GM19025 (cell line): ENCODE measurements around the gene RFX1.
"Not testable (repeated sequence)": the region's sequence is repeated elsewhere in the genome, so short reads cannot be mapped to it uniquely, and the experiment has no call there.

ENCODE experiments used
- ATAC-seq: cut with Tn5 transposase; IDR thresholded peaks from one replicate; pipeline ENCODE4 v1.9.1; 2021; ENCODE audit warnings: mild to moderate bottlenecking, low read depth, moderate library complexity; ENCODE audit not compliant: unreplicated experiment

Gene RFX1

DNA sequence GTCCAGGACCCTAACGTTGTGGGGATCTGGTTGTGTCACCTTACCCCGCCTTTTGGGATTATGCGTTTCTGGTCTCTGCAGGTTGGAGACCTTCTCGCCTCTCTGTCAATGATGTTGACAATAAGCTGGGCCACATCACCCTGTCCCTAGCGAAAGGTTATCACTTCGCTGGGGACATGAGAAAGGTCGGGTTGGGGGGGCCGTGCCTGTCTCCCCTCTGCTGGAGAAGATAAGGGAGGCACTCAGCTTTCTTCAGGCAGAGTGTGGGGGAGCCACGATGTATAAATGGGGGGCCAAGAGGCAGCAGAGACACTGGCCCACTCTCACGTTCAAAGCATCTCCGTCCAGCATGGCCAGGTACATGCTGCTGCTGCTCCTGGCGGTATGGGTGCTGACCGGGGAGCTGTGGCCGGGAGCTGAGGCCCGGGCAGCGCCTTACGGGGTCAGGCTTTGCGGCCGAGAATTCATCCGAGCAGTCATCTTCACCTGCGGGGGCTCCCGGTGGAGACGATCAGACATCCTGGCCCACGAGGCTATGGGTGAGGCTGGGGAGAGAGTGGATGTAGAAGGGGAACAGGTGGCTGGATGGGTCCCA lies 21.8 kb upstream of the RFX1 start, which contains the start of gene RLN3:
TSS of gene RLN3 (plus strand) at position 293 of the 595 bp plus-strand sequence. CDS start at position 350, 57 bp downstream.
- no peak for ATAC-seq

DNA sequence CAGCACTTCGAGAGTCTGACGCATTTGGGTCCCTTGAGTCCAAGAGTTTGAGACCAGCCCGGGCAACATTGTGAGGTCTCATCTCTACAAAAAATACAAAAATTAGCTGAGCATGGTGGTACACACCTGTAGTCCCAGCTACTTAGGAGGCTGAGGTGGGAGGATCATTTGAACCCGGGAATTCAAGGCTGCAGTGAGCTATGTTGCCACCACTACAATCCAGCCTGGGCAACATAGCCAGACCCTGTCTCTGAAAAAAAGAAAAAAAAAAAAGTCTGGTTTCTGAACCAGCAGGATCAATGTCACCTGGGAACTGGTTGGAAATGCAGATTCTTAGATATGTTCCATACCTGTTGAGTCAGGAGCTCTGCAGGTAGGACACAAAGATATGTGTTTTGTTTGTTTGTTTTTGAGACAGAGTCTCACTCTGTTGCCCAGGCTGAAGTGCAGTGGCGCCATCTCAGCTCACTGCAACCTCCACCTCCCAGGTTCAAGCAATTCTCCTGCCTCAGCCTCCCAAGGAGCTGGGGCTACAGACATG lies 20.6 kb upstream of the RFX1 start:
- ATAC-seq = not testable (repeated sequence)

DNA sequence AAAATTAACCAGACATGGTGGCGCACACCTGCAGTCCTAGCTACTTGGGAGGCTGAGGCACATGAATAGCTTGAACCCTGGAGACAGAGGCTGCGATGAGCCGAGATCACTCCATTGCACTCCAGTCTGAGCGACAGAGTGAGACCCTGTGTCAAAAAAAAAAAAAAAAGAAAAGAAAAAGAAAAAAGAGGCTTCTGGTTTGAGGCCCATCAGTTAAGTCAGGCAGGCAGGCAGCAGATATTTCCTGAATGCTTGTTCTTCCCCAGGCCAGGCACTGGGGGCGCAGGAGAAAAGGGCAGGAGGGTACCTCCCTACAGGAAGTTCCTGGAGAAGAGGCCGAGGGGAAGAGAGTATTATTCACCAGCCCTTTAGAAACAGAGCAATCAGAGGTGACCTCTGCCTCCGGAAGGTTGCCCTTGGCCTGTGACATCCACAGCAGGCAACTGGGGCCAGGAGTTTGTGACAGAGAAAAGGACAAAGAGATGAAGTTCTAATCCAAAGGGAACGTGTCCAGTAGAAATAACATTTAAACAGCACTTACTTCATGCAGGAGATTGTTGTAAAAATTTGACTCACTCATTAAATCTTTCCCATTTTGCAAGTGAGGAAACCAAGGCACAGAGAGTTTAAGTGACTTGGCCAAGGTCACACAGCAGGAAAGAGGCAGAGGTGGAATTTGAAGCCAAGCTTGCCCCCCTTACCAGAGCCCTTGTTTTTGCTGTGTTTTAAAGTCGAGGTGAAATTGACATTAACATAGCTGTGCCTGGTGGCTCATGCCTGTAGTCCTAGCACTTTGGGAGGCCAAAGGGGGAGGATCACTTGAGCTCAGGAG lies 17.5 kb upstream of the RFX1 start:
- no peak for ATAC-seq

DNA sequence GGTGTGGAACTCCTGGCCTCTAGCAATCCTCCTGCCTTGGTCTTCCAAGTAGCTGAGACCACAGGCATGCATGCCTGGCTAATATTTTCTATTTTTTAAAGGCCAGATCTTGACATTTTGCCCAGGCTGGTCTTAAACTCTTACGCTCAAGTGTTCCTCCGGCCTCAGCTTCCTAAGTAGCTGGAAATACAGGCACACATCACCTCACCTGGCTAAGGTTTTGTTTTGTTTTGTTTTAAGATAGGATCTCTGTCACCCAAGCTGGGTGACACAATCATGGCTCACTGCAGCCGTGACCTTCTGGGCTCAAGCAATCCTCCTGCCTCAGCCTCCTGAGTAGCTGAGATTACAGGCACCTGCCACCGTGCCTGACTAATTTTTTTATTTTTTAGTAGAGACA lies 16.3 kb upstream of the RFX1 start:
- no peak for ATAC-seq

DNA sequence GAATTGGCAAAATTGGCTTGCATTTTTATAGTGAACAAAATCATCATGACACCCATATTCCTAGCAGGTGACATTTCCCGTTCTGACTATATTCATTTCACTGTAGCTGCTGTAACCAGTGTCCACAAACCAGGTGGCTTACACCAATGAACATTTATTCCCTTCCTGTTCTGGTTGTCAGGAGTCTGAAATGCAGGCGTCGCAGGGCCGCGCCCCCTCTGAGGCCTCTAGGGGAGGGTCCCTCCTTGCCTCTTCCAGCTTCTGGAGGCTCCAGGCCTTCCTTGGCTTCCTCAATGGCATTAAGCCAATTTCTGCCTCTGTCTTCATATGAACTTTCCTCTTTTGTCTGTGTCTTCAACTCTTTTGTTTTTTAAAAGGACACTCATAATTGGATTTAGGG lies 15.4 kb upstream of the RFX1 start:
- ATAC-seq = no peak

DNA sequence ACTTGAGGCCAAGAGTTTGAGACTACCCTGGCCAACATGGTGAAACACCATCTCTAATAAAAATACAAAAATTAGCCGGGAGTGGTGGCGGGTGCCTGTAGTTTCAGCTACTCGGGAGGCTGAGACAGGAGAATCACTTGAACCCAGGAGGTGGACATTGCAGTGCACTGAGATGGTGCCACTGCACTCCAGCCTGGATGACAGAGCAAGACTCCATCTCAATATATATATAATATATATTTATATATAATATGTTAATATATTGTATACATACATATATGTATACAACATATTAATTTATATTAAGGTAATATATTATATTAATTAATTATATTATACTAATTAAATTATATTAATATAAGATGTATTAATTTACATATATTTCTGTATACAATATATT lies 13.6 kb upstream of the RFX1 start:
- not testable (repeated sequence) for ATAC-seq

DNA sequence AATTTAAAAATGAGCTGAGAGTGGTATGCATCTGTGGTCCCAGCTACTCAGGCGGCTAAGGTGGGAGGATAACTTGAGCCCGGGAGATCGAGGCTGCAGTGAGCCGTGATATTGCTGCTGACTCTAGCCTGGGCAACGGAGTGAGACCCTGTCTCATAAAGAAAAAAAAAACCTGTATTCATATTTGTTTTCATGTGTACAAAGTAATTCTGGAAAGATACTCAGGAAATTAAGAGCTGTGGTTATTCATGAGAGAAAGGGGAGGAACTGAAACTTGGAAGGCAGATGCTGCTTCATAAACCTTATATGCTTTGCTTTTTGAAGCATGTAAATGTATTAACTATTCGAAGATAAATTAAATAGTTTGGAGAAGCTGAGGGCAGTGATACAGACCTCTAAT lies 13.0 kb upstream of the RFX1 start:
- no peak for ATAC-seq

DNA sequence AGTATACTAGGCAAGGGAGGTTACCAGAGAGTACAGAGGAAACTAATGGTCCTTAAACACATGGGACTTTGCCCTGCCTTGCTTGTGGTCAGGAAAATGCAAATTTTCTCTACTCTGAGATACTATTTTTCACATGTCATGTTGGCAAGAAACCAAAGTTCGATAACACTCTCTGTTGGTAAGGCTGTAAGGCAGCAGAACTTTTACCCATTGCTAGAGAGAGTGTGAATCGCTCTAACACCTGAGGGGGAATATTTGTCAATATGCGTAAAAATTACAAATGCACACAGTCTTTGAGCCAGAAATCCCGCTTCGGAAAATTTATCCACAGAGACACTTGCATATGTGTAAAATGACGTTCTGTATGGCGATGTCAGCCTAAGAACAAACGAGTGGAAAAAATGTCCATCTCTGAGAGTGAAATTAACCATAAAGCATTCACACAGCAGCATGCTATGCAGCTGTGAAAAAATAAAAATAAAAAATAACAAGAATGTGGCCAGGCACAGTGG lies 9.5 kb upstream of the RFX1 start:
- peak; percentile 84 for ATAC-seq

DNA sequence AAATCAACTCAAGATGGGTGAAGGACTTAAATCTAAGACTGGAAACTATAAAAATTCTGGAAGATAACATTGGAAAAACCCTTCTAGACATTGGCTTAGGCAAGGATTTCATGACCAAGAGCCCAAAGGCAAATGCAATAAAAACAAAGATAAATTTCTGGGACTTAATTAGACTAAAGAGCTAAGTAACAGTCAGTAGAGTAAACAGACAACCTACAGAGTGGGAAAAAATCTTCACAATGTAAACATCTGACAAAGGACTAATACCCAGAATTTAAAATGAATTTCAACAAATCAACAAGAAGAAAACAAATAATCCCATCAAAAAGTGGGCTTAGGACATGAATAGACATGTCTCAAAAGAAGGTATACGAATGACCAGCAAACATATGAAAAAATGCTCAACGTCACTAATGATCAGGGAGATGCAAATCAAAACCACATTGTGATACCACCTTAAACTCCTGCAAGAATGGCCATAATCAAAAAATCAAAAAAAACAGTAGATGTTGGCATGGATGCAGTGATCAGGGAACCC lies 6.3 kb upstream of the RFX1 start:
- no peak for ATAC-seq

DNA sequence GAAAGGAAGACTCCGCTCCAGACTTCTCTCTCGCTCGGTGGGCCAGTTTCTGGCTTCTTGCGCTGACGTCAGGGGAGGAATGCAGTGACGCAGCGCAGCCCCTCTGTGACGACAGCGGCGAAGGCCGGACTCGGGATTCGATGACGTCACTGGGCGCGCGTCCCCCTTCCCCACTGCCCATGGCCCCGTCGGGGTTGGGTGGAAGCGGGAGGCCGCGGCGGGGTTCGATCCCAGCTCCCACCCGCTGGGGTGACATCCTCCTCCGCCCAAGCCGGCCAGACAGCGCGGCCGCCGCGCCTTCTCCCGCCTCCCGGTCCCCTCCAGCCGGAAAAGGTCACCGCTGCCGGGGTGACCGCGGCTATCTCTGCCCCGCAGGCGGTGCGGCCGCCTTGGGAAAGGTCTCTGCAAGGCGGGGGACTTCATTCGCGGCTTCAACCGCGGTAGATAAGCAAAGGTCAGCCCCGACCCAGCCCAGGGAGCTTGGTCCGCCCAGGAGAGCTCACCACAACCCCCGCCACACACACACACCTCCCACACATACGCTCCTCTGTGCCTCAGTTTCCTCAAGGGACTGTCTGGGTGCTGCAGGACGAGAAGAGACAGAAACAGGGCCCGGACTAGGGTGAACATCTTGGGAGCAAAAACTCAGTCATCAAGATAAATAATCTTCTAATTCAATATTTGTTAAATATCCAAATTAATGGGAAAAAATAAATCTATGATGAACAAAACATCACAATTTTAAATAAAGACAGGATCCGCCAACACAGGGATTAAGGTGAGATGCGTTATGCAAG lies 844 bp upstream of the RFX1 start:
- ATAC-seq = peak; percentile 19

DNA sequence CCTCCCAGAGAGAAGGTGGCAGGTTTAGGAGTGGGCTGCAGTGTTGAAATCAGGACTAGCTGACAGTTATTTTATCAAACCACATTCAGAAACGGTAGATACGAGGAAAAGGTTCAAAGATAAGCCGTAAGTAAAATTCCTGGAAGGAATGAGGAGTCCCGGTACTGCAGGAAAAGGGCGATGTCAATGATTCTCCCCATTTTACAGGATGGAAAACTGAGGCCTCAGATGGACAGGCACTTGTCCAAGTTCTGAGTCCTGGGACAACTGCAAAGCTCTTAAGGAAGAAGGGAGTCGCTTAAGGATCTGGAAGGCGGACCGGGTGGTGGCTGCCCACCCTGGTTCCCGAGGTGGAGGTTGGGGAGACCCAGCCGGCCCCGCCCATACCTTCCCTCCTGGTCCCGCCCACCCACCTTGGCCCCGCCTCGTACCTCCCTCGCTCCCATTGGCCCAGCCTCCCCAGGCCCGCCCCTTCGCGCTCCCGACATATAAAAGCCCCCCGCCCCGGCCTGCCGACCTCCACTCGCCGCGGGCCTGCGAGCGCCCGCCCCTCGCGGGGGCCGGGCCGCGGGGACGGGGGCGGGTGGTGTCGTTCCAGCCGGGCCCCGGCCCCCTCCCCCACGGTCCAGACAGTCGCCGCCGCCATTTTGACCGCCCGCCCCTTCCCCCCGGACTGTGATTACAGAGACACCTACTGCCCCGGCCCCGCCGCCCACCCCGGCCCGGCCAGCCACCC lies 603 bp downstream of the RFX1 start:
- ATAC-seq = peak; percentile 22

DNA sequence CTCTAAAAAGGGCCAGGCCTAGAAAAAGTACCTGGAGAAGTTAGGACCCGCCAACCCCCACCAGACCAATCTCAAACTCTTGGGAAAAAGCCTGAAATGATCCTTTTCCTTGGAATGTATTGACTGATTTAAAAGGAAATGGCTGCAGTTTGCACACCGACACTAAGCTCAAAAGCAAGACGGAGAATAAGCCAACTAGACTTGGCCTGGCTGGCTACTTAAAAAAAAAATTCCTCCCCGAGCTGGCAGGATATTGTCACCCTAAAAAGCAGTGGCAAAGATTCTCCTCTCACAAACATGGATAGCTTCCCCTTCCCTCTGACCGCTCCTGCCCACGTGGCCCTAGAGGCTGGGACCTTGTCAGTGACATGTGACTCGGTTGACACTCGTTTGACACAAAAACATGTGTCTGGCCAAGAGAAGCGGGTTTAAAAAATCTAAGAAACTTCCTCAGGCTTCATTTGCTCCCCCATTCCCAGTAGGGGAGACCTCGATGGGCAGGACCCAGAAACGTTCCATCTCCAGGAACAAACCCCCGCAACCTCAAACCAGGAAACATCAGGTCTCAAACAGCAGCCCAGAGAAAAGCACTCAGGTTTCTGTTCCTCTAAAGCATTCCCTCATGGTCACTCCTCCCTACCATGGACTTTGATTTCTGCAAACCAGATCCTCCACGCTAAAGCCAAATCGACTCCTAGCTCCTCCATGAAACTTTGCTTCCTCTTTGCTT lies 1.3 kb downstream of the RFX1 start:
- no peak for ATAC-seq

DNA sequence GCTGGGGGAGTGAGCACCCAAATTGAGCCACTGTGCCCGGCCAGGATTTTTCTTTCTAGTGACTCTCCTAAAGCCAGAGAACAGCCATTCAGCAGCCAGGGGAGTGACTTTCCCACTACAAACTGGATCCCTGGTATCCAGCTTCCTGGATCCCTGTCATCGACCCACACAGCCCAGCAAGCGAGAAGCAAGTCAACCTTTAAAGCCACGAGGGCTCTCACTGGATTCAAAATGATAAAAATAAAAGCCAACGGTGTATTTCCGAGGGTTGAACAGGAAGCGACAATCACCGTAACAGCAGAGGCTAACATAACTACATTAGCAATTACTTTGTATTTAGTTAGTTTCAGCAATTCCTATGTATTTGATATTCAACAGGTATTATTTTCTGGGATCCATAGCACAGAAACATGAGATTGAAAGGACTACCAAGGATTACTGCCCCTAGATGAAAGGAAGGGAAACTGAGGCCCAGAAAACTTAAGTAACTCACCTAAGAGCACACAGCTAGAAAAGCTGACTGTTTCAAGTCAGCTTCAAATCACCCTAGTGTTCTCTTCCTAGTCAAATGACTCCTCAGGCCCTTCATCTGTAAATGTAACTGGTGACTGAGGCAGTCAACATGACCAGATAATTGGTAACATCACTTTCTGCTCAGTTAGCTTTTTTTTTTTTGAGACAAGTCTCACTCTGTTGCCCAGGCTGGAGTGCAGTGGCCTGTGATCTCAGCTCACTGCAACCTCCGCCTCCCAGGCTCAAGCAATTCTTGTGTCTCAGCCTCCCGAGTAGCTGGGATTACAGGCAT lies 2.7 kb downstream of the RFX1 start:
- ATAC-seq = no peak

DNA sequence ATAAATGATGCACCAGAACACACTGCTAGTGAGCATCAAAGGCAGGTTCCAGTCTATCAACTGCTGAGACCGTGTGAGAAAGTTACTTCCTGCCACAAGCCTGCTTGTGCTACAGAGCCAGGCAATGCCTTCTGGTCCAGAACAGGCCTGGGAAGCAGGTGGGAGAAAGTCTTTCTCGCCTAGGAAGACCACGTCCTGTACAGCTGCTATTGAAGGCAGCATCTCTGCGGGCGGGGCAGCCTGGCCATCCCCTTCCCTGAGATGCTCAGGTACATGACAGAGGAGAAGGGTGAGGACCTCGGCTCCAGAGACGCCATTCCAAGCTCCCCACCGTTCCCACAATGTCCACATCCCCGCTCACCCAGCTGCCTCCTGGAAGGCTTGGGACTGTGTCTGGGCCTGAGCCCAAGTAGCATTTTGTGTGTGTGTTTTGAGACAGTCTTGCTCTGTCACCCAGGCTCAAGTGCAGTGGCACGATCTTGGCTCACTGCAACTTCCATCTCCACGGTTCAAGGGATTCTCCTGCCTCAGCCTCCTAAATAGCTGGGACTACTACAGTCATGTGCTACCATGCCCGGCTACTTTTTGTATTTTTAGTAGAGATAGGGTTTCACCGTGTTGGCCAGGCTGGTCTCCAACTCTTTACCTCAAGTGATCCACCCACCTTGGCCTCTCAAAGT lies 3.4 kb downstream of the RFX1 start:
- no peak for ATAC-seq

DNA sequence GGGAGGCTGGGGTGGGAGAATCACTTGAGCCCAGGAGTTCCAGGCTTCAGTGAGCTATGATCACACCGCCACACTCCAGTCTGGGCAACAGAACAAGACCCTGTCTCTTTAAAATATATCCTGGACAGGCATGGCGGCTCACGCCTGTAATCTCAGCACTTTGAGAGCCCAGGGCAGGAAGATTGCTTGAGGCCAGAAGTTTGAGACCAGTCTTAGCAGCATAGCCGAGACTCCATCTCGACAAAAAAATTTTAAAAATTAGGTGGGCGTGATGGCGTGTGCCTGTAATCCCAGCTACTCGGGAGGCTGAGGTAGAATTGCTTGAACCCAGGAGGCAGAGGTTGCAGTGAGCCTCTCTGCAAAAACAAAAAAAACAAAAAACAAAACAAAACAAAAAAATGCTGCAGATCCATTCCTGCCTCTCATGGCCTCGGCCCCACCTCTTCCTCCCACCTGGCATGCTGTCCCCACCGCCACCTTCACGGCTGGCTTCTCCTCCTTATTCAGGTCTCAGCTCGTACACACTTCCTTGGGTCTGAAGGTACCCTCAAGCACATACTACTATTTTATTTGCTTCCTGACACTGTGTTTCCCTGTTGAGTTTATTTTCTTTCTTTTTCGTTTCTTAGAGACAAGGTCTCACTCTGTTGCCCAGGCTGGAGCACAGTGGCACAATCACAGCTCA lies 5.3 kb downstream of the RFX1 start:
- ATAC-seq = no peak

DNA sequence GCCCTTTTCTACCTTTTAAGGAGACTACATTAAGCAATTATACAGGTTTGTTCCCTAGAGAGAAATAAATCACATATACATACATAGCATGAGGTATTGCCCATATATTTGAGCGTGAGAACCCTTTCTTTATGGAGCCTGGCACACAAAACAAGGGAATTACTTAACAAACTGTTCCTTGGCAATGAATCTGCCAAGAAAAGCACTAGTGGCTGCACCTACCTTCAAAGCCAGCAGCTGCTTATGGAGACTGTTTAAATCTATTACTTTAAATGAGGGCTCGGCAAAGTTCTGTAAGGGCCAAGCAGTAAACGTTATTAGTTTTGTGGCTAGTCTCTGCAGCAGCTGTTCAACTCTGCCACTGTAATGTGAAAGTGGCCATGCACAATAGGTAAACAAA lies 7.0 kb downstream of the RFX1 start:
- no peak for ATAC-seq

DNA sequence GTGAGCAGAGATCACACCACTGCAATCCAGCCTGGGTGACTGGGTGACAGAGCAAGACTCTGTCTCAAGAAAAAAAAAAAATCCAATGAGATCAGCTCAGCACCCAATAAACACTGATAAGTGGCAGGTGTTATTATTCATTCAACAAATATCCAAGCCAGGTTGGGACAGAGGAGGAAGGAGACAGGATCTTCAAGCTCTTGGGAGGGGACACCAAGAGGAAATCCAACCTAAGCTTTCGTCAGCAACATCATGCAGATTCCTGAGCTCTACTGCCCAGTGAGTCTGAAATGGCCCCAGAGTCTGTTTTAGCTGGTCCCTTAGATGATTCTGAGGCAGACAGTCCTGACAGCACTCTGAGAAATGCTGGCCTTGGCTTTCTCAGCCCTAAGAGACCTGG lies 7.7 kb downstream of the RFX1 start:
- no peak for ATAC-seq
